Ovary (tissue), 9 donors: ENCODE measurements around the gene CMTM2. TPM values are rescaled to one million over a fixed set of nuclear protein-coding genes. Genes with fewer than 3 reads are reported as not detected.

Experiments
- DNase-seq, 5 donors: peaks; one replicate each; pipeline ENCODE4 v3.0.0-alpha.2; 2019 to 2020
- H3K27ac ChIP-seq, 2 donors: fragments of 200-600 bp; one replicate each; pipeline versions ENCODE4 v1.5.1 to v1.8.0; 2019 to 2022
- H3K27me3 ChIP-seq: fragments of 200-600 bp; one replicate; pipeline ENCODE4 v1.8.0; 2022
- H3K36me3 ChIP-seq: fragments of 200-600 bp; sonication (generic); one replicate; pipeline ENCODE4 v1.5.1; 2019
- H3K4me1 ChIP-seq: one replicate; pipeline ENCODE4 v1.8.1; 2013; ENCODE audit warnings: mild to moderate bottlenecking, moderate library complexity; ENCODE audit not compliant: insufficient read depth
- H3K4me3 ChIP-seq: fragments of 200-600 bp; sonication (generic); one replicate; pipeline ENCODE4 v1.5.1; 2017
- H3K9me3 ChIP-seq, 2 donors: fragments of 200-600 bp in 1 of 2; sonication (generic) in 1 of 2; one replicate each; pipeline versions ENCODE4 v1.5.1 to v1.8.1; 2013 to 2019; ENCODE audit warnings: mild to moderate bottlenecking in 1 of 2, moderate library complexity in 1 of 2
- EP300 ChIP-seq: sonication (generic); formaldehyde crosslinking; IDR thresholded peaks from one replicate; pipeline ENCODE4 v1.6.1; 2017; ENCODE audit warnings: antibody characterized with exemption
- POLR2A ChIP-seq: fragments of 450-650 bp; IDR thresholded peaks from one replicate; pipeline ENCODE4 v1.6.1; 2017; ENCODE audit warnings: antibody characterized with exemption, mild to moderate bottlenecking, moderate library complexity
- whole genome bisulfite sequencing, 3 donors: extraction: QIAGEN DNeasy Blood & Tissue Kit in 1 of 3; methylation state at CpG; one replicate each; pipeline versions ENCODE4 v1.1.5 to v1.1.7; 2013 to 2017; 5-methylcytosine and 5-hydroxymethylcytosine counted together
- intact Hi-C, 4 donors: fragments of 100-400 bp; cut with DNase I; formaldehyde crosslinking; loops; one replicate each; pipeline versions ENCODE4 v1.11.0 to v1.15.1; 2022 to 2023
- polyA plus RNA-seq, 2 donors: library from polyadenylated mRNA; stranded (reverse); fragments of 200-250 nt in 1 of 2; fragments of 350-450 nt in 1 of 2; fragmentation: Illumina TruSeq in 1 of 2; extraction: RNeasy Lipid Tissue Mini Kit (QIAGEN cat#74804) in 1 of 2; gene quantifications; one replicate each; pipeline ENCODE4 v1.2.3, GENCODE V29; 2013 to 2014
- total RNA-seq, 7 donors: library from RNA; depleted of rRNA in 2 of 7; stranded (reverse); fragments of >200 nt in 2 of 7; fragmentation: NEBNext Ultra II Directional in 3 of 7; extraction: Animal tissue kit (Norgen Biotek cat#: 25700) in 3 of 7; gene quantifications; one replicate each; pipeline versions ENCODE4 v1.1.0 to v1.2.4, GENCODE V29; 2016 to 2023
- TF ChIP-seq, protein P1 (sequence below), 3 donors: fragments of 450-650 bp in 2 of 3; fragments of 200-600 bp in 1 of 3; IDR thresholded peaks; one replicate each; pipeline versions ENCODE4 v1.5.1 to v1.8.0; 2016 to 2022; ENCODE audit warnings: antibody characterized with exemption in 3 of 3, mild to moderate bottlenecking in 1 of 3
- donor health status: DM: no; HTN: no; CAD: no; lungs with moderate emphysema.
- donor health status: DM: no; HTN: no; CAD: no.
- donor health status: Bipolar disorder and iron deficiency.
- donor health status: DM: yes; HTN: yes; CAD: no.
- donor health status: DM: no; HTN: no; CAD: no.
- donor health status: DM: yes; HTN: yes; CAD: no.

The CMTM2 gene
- total and polyA plus RNA-seq, 9 donors: 0.21 to 1.8 (median 0.38) TPM; not detected in 6

DNA sequence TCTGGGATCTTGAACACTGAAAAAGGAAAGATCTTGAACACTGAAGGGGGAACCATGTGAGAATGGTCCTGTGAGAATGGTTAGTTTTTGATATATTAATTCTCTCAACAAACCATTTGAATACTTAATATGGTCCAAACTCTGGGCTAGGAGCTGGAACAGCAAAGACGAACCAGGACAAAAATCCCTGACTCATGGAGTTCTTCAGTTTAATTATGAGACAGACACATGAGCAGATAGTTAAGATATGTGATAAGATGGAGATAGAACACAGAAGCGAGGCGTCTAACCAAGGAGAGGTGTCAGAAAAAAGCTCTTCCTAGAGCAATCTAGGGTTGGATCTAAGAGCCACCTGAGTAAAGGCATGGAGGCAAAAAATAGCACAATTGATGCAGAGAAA, 25.2 kb upstream of the CMTM2 start:
- H3K4me3 ChIP-seq: no peak overlapping the region
- no peak overlapping the region for H3K27ac ChIP-seq
- H3K36me3 ChIP-seq: no peaks in the 10 kb centered on the region
- no peak for DNase-seq
- TF ChIP-seq EP300 (no peak), POLR2A (no peak)
- TF ChIP-seq, protein P1, sequence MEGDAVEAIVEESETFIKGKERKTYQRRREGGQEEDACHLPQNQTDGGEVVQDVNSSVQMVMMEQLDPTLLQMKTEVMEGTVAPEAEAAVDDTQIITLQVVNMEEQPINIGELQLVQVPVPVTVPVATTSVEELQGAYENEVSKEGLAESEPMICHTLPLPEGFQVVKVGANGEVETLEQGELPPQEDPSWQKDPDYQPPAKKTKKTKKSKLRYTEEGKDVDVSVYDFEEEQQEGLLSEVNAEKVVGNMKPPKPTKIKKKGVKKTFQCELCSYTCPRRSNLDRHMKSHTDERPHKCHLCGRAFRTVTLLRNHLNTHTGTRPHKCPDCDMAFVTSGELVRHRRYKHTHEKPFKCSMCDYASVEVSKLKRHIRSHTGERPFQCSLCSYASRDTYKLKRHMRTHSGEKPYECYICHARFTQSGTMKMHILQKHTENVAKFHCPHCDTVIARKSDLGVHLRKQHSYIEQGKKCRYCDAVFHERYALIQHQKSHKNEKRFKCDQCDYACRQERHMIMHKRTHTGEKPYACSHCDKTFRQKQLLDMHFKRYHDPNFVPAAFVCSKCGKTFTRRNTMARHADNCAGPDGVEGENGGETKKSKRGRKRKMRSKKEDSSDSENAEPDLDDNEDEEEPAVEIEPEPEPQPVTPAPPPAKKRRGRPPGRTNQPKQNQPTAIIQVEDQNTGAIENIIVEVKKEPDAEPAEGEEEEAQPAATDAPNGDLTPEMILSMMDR (IDR thresholded peaks at IDR 0.05): no peak
- intact Hi-C loops: loop anchor here in 3 of 4 donors (5.0 to 10.0 kb wide), 3 partner anchors 37 to 69 kb away; partner anchors contain the start of gene CMTM3 (in 1 of the 3)
- 91 to 98% (median 98%) methylated on average over 3 of the region's 3 CpGs for WGBS, 3 donors
- no peaks in the 10 kb centered on the region for H3K27me3 ChIP-seq
- no peaks in the 10 kb centered on the region for H3K9me3 ChIP-seq
- H3K4me1 ChIP-seq: peaks cover 7% of the 10 kb centered on the region

DNA sequence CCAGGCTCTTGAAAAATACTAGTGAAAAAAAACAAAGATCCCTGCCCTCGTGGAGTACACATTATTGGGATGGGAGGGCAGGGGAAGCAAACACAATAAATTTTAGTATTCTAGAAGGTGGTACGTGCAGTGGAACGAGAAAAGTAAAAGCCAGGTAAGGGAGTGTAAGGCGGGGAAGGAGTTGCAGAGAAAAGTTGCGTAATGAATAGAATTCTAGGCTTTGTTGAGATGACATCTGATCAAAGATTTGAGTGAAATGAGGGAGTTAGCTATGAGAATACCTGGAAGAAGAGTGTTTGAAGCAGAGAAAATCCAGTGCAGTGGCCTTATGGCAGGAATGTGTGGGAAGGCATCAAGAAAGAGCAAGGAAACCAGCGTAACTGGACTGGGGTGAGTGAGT, 24.8 kb upstream of the CMTM2 start:
- peaks cover 6% of the 10 kb centered on the region for H3K4me1 ChIP-seq
- WGBS, 3 donors: 92 to 96% (median 95%) methylated on average over 6 of the region's 6 CpGs

DNA sequence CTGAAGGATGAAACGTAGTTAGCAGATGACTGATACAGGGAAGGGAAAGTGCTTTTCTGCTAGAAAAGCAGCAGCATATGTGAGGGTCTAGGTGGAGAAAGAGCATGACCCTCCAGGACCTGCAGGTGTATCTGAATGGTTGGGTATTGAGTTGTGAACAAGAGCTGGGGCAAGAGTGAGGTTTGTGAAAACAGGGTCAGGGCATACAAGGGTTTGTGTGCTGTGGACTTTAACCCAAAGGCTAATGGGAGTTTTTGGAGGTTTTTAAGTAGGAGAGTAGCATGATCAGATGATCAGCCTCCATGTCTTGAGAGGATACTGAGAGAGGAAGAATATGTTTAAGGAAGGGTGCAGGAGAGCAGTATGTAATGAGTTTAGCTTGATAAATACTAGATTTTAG, 19.2 kb upstream of the CMTM2 start:
- Histone ChIP-seq H3K4me3 (no peak overlapping the region), H3K4me1 (no peaks in the 10 kb centered on the region), H3K27ac (no peak overlapping the region), H3K36me3 (no peaks in the 10 kb centered on the region), H3K9me3 (no peaks in the 10 kb centered on the region), H3K27me3 (no peaks in the 10 kb centered on the region)
- intact Hi-C loops: loop anchor here in 1 of 4 donors (5.0 kb wide), 1 partner anchor 1788 kb away; no protein-coding TSS in a partner anchor
- DNase-seq: no peak
- WGBS, 3 donors: 82 to 92% (median 89%) methylated on average over 1 of the region's 1 CpG
- TF ChIP-seq, protein P1 (IDR thresholded peaks at IDR 0.05): no peak
- TF ChIP-seq POLR2A: no peak
- TF ChIP-seq EP300: no peak

More for the DNA sequence above, 24.8 kb upstream of the CMTM2 start:
- H3K27ac ChIP-seq: no peak overlapping the region
- no peaks in the 10 kb centered on the region for H3K27me3 ChIP-seq
- no peak overlapping the region for H3K4me3 ChIP-seq
- H3K36me3 ChIP-seq: no peaks in the 10 kb centered on the region
- intact Hi-C loops: loop anchor here in 3 of 4 donors (5.0 to 10.0 kb wide), 3 partner anchors 37 to 70 kb away; partner anchors contain the start of gene CMTM3 (in 1 of the 3)
- DNase-seq: no peak
- no peaks in the 10 kb centered on the region for H3K9me3 ChIP-seq
- no peak for TF ChIP-seq POLR2A
- TF ChIP-seq EP300: no peak
- TF ChIP-seq, protein P1 (IDR thresholded peaks at IDR 0.05): no peak

DNA sequence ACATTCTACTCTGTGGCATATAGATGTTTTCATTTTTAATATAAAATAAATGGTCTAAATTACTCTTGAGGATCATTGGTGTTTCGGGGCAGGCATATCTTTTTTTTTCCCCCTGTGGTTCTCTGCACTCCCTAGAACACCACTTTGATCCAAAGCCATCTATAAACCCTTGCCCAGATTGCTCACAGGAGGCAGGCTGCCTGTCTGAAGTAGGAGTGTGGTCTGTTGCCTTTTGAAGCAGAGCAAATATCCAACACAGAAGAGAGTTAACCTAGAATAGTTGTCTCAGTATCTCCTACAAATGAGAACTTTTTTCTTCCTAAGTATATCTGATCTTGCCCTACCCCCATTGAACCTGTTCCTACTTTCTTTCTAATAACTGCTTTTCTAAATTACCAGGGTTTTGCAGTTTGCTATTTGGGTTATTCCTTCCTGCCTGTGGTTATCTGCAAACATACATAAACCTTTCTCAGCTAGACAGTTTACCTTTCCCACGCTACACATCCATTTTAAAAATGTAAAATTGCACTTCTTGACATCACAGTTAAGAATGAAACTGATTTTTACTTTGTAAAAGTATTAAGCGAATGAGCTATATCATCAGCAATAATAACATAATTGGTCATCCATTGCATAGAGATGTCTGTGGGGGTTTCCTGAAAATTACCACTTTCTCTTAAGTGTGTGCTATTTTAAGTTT, 17.7 kb upstream of the CMTM2 start:
- DNase-seq: no peak
- Histone ChIP-seq H3K27ac (no peak overlapping the region), H3K27me3 (no peaks in the 10 kb centered on the region), H3K4me3 (no peak overlapping the region), H3K36me3 (no peaks in the 10 kb centered on the region), H3K9me3 (no peaks in the 10 kb centered on the region), H3K4me1 (no peaks in the 10 kb centered on the region)
- TF ChIP-seq, protein P1 (IDR thresholded peaks at IDR 0.05): no peak
- no peak for TF ChIP-seq EP300
- TF ChIP-seq POLR2A: no peak
- intact Hi-C loops: loop anchor here in 1 of 4 donors (5.0 kb wide), 1 partner anchor 1789 kb away; no protein-coding TSS in a partner anchor
- WGBS, 3 donors: 94 to 97% (median 94%) methylated on average over 3 of the region's 3 CpGs
